K562 (cell line): Measurements from ENCODE around the gene BEST4. TPM values are rescaled to one million over a fixed set of nuclear protein-coding genes. Genes with fewer than 3 reads are reported as not detected.
A peak's percentile ranks its signal among the peaks of the same experiment; 100 is the strongest.

ENCODE experiments used
- ARHGAP35 ChIP-seq: fragments of 450-650 bp; IDR thresholded peaks from 2 replicates; pipeline ENCODE4 v1.6.1; 2018; ENCODE audit not compliant: partially characterized antibody
- ATF1 ChIP-seq, 2 experiments: fragments of 450-650 bp in 1 of 2; IDR thresholded peaks; 2 replicates each; pipeline ENCODE4 v1.6.1; 2016; ENCODE audit warnings: missing compliant biosample characterization in 1 of 2, missing genetic modification characterization in 1 of 2
- ATF7 ChIP-seq: fragments of 450-650 bp; IDR thresholded peaks from 2 replicates; pipeline ENCODE4 v1.7.1; 2014; ENCODE audit warnings: mild to moderate bottlenecking, moderate library complexity
- CBFB ChIP-seq: sonication (generic); formaldehyde crosslinking; IDR thresholded peaks from 2 replicates; pipeline ENCODE4 v1.4.0; 2020; ENCODE audit warnings: mild to moderate bottlenecking, missing genetic modification reagents
- ETV6 ChIP-seq, 3 experiments: fragments of 150-350 bp in 1 of 3; sonication (generic) in 1 of 3; formaldehyde crosslinking in 1 of 3; IDR thresholded peaks; 2 replicates each; pipeline versions ENCODE4 v1.6.1 to v1.8.0; 2014 to 2022; ENCODE audit warnings: borderline replicate concordance in 2 of 3, low read depth in 2 of 3, antibody characterized with exemption in 1 of 3, low read length in 1 of 3, mild to moderate bottlenecking in 1 of 3, missing genetic modification reagents in 1 of 3
- HDAC1 ChIP-seq, 2 experiments: fragments of 450-650 bp; IDR thresholded peaks; 2 replicates each; pipeline ENCODE4 v1.6.1; 2016 to 2017; ENCODE audit warnings: inconsistent platforms in 1 of 2, mild to moderate bottlenecking in 1 of 2, moderate library complexity in 1 of 2
- HDAC2 ChIP-seq: fragments of 450-650 bp; IDR thresholded peaks from 2 replicates; pipeline ENCODE4 v1.6.1; 2016; ENCODE audit warnings: mild to moderate bottlenecking
- HDGF ChIP-seq: fragments of 450-650 bp; IDR thresholded peaks from 2 replicates; pipeline ENCODE4 v1.6.1; 2016
- HMG20B ChIP-seq: fragments of 250-450 bp; sonication (Bioruptor Pico); IDR thresholded peaks from 2 replicates; pipeline ENCODE4 v1.5.0; 2021; ENCODE audit warnings: mild to moderate bottlenecking
- KDM1A ChIP-seq, 2 experiments: fragments of 450-650 bp; IDR thresholded peaks; 2 replicates each; pipeline ENCODE4 v1.6.1; 2016; ENCODE audit warnings: mild to moderate bottlenecking in 2 of 2
- KLF10 ChIP-seq: fragments of 250-450 bp; sonication (Bioruptor Pico); IDR thresholded peaks from 2 replicates; pipeline ENCODE4 v1.6.1; 2021; ENCODE audit warnings: matching md5 sums
- MAZ ChIP-seq, 2 experiments: fragments of 450-650 bp in 1 of 2; sonication (generic) in 1 of 2; formaldehyde crosslinking; IDR thresholded peaks in 1 of 2; conservative IDR thresholded peaks in 1 of 2; 2 replicates each; pipeline versions ENCODE4 v1.4.0 to v1.5.0; 2020; ENCODE audit warnings: mild to moderate bottlenecking in 1 of 2, missing genetic modification reagents in 1 of 2
- NEUROD1 ChIP-seq: fragments of 150-350 bp; IDR thresholded peaks from 2 replicates; pipeline ENCODE4 v1.6.1; 2014; ENCODE audit warnings: borderline replicate concordance, low read length, low read depth; ENCODE audit not compliant: partially characterized antibody
- NFXL1 ChIP-seq: fragments of 450-650 bp; formaldehyde crosslinking; IDR thresholded peaks from 2 replicates; pipeline ENCODE4 v1.4.0; 2021; ENCODE audit warnings: mild to moderate bottlenecking
- PHTF2 ChIP-seq: fragments of 250-450 bp; sonication (Bioruptor Pico); IDR thresholded peaks from 2 replicates; pipeline ENCODE4 v1.5.0; 2021; ENCODE audit warnings: mild to moderate bottlenecking
- SOX6 ChIP-seq: fragments of 450-650 bp; IDR thresholded peaks from 2 replicates; pipeline ENCODE4 v1.6.1; 2014; ENCODE audit warnings: mild to moderate bottlenecking
- polyA plus RNA-seq, 8 experiments: library from polyadenylated mRNA; depleted of rRNA in 4 of 8; stranded (reverse) in 5 of 8; unstranded in 3 of 8; fragments of >200 nt; fragmentation: Nextera tagmentation in 2 of 8; fragmentation: Illumina TruSeq in 1 of 8; extraction: Ambion mirVana in 2 of 8; extraction: Trizol in 1 of 8; gene quantifications; 2 replicates each; pipeline versions ENCODE4 v1.2.1 to v1.2.3, GENCODE V29; 2011 to 2014; ENCODE audit warnings: inconsistent platforms in 1 of 8, missing spikeins in 1 of 8
- total RNA-seq, 7 experiments: library from RNA; depleted of rRNA in 6 of 7; stranded (reverse); fragments of >200 nt in 6 of 7; fragmentation: Illumina TruSeq in 2 of 7; extraction: Trizol in 2 of 7; gene quantifications; 2 replicates each; pipeline versions ENCODE4 v1.2.1 to v1.2.3, GENCODE V29; 2011 to 2021; ENCODE audit warnings: low replicate concordance in 1 of 7
- TF ChIP-seq, protein P1 (sequence below): fragments of 250-450 bp; sonication (Bioruptor Pico); IDR thresholded peaks from 2 replicates; pipeline ENCODE4 v1.8.0; 2021; ENCODE audit warnings: moderate library complexity, mild to moderate bottlenecking, inconsistent platforms
- TF ChIP-seq, protein P2 (sequence below): sonication (generic); formaldehyde crosslinking; IDR thresholded peaks from 2 replicates; pipeline ENCODE4 v1.8.0; 2022; ENCODE audit warnings: mild to moderate bottlenecking, missing genetic modification reagents
- TF ChIP-seq, protein P3 (sequence below): fragments of 250-450 bp; sonication (Bioruptor Pico); IDR thresholded peaks from 2 replicates; pipeline ENCODE4 v1.4.0; 2020; ENCODE audit warnings: mild to moderate bottlenecking
- TF ChIP-seq, protein P4 (sequence below): sonication (generic); formaldehyde crosslinking; IDR thresholded peaks from 2 replicates; pipeline ENCODE4 v1.8.0; 2023; ENCODE audit warnings: mild to moderate bottlenecking, missing genetic modification reagents

The BEST4 gene
- total and polyA plus RNA-seq, 9 of the 15 experiments (the other 6 are each of a cell fraction or from before 2014, with no cell fraction given) = 0.07 to 0.11 TPM; not detected in 7

DNA sequence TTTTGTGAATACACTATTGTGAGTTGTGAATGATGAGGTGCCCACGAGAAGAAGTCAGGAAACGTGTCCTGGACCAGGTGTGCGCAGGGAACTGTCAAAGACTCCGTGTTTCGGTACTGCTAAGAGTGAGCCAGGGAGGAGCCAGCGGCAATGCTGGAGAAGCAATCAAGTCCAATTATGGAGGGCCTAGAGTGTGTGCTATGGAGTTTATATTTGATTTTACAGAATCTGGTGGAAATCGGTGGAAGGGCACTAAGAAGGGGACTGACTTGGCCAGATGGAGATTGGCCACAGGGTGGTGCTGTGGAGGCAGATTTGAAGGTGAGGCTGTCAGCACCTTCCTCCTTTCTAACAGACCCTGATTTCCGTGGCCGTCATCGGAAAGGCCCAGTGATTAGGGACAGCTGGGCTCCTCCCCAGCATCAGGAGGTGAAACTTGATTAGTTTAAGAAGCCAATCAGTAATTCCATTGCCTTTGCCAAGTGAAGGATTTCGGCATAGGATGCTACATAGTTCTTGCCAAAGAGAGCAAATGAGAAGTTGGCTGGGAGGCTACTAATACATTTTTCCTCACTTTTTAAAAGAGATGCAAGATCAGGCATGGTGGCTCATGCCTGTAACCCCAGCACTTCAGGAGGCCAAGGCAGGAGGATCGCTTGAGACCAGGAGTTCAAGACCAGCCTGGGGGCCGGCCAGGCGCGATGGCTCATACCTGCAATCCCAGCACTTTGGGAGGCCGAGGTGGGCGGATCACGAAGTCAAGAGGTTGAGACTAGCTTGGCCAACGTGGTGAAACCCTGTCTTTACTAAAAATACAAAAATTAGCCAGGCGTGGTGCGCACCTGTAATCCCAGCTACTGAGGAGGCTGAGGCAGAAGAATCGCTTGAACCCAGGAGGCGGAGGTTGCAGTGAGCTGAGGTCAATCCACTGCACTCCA, 48.0 kb upstream of the BEST4 start (continued):
- TF ChIP-seq HMG20B (CRISPR knock-in tag) = no peak
- TF ChIP-seq PHTF2 = no peak
- TF ChIP-seq, protein P1, sequence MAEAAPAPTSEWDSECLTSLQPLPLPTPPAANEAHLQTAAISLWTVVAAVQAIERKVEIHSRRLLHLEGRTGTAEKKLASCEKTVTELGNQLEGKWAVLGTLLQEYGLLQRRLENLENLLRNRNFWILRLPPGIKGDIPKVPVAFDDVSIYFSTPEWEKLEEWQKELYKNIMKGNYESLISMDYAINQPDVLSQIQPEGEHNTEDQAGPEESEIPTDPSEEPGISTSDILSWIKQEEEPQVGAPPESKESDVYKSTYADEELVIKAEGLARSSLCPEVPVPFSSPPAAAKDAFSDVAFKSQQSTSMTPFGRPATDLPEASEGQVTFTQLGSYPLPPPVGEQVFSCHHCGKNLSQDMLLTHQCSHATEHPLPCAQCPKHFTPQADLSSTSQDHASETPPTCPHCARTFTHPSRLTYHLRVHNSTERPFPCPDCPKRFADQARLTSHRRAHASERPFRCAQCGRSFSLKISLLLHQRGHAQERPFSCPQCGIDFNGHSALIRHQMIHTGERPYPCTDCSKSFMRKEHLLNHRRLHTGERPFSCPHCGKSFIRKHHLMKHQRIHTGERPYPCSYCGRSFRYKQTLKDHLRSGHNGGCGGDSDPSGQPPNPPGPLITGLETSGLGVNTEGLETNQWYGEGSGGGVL = no peak
- no peak; the same call in 1 of the 2 replicates for TF ChIP-seq CBFB (CRISPR knock-in tag)
- TF ChIP-seq HDAC1 (IDR thresholded peaks at IDR 0.05) = peak in 1 of 2 experiments; percentile 82; a peak in 2 of 4 replicates
- TF ChIP-seq ETV6 (IDR thresholded peaks at IDR 0.05; ENCODE audit: borderline replicate concordance in 1 of 2, low read depth in 2 of 2, low read length in 1 of 2) = no peak; a peak in 1 of 4 replicates
- no peak for TF ChIP-seq ETV6 (CRISPR knock-in tag; IDR thresholded peaks at IDR 0.05; ENCODE audit: borderline replicate concordance)
- TF ChIP-seq, protein P2, sequence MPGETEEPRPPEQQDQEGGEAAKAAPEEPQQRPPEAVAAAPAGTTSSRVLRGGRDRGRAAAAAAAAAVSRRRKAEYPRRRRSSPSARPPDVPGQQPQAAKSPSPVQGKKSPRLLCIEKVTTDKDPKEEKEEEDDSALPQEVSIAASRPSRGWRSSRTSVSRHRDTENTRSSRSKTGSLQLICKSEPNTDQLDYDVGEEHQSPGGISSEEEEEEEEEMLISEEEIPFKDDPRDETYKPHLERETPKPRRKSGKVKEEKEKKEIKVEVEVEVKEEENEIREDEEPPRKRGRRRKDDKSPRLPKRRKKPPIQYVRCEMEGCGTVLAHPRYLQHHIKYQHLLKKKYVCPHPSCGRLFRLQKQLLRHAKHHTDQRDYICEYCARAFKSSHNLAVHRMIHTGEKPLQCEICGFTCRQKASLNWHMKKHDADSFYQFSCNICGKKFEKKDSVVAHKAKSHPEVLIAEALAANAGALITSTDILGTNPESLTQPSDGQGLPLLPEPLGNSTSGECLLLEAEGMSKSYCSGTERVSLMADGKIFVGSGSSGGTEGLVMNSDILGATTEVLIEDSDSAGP (CRISPR knock-in tag) = no peak
- peak; percentile 13 to 60; a peak in 2 of 4 replicates for TF ChIP-seq MAZ (CRISPR knock-in tag; conservative IDR thresholded peaks at IDR 0.05 in 1 of 2, IDR thresholded peaks at IDR 0.05 in 1 of 2)
- peak; percentile 86 for TF ChIP-seq HDAC2
- TF ChIP-seq SOX6 = peak; percentile 36; the same call in 1 of the 2 replicates
- TF ChIP-seq, protein P3, sequence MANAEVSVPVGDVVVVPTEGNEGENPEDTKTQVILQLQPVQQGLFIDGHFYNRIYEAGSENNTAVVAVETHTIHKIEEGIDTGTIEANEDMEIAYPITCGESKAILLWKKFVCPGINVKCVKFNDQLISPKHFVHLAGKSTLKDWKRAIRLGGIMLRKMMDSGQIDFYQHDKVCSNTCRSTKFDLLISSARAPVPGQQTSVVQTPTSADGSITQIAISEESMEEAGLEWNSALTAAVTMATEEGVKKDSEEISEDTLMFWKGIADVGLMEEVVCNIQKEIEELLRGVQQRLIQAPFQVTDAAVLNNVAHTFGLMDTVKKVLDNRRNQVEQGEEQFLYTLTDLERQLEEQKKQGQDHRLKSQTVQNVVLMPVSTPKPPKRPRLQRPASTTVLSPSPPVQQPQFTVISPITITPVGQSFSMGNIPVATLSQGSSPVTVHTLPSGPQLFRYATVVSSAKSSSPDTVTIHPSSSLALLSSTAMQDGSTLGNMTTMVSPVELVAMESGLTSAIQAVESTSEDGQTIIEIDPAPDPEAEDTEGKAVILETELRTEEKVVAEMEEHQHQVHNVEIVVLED = 0 out of 2 replicates have a peak, but pooled peaks have one; percentile 7
- no peak for TF ChIP-seq ATF1 (CRISPR knock-in tag; IDR thresholded peaks at IDR 0.05)
- TF ChIP-seq ATF1 (tag; IDR thresholded peaks at IDR 0.05) = peak; percentile 45; the same call in 1 of the 2 replicates
- no peak for TF ChIP-seq NFXL1
- TF ChIP-seq, protein P4, sequence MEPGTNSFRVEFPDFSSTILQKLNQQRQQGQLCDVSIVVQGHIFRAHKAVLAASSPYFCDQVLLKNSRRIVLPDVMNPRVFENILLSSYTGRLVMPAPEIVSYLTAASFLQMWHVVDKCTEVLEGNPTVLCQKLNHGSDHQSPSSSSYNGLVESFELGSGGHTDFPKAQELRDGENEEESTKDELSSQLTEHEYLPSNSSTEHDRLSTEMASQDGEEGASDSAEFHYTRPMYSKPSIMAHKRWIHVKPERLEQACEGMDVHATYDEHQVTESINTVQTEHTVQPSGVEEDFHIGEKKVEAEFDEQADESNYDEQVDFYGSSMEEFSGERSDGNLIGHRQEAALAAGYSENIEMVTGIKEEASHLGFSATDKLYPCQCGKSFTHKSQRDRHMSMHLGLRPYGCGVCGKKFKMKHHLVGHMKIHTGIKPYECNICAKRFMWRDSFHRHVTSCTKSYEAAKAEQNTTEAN (CRISPR knock-in tag) = no peak
- TF ChIP-seq KDM1A (IDR thresholded peaks at IDR 0.05) = peak; percentile 91 to 94
- TF ChIP-seq NEUROD1 = no peak
- TF ChIP-seq ATF7 = peak; percentile 56
- TF ChIP-seq ARHGAP35 = no peak
- TF ChIP-seq HDGF = no peak
- TF ChIP-seq KLF10 (CRISPR knock-in tag) = no peak
